ENCODE data around the gene SV2B.

The SV2B gene

GRCh38 chr15:91302588-91303439 lies 202.8 kb downstream of the SV2B start:
- Mint-ChIP-seq H3K36me3 (no peaks in the 10 kb centered on the region), H3K9me3 (no peaks in the 10 kb centered on the region), H3K4me3 (no peak overlapping the region), H3K4me1 (no peaks in the 10 kb centered on the region), H3K27ac (no peak overlapping the region), H3K27me3 (peaks cover 80% of the 10 kb centered on the region)
- ATAC-seq = no peak

GRCh38 chr15:91304210-91304609 lies 204.2 kb downstream of the SV2B start:
- no peaks in the 10 kb centered on the region for H3K4me1 Mint-ChIP-seq
- no peak overlapping the region for H3K4me3 Mint-ChIP-seq
- ATAC-seq = no peak
- no peak overlapping the region for H3K27ac Mint-ChIP-seq
- peaks cover 76% of the 10 kb centered on the region for H3K27me3 Mint-ChIP-seq
- no peaks in the 10 kb centered on the region for H3K9me3 Mint-ChIP-seq
- no peaks in the 10 kb centered on the region for H3K36me3 Mint-ChIP-seq

- Mint-ChIP-seq H3K4me1 (no peaks in the 10 kb centered on the region), H3K4me3 (no peak overlapping the region), H3K9me3 (no peaks in the 10 kb centered on the region), H3K27me3 (peaks cover 80% of the 10 kb centered on the region), H3K27ac (no peak overlapping the region), H3K36me3 (no peaks in the 10 kb centered on the region)
- no peak for ATAC-seq
These were observed 204.7 kb downstream of the SV2B start for GRCh38 chr15:91304786-91305185.

GRCh38 chr15:91306144-91306543 lies 206.1 kb downstream of the SV2B start:
- Mint-ChIP-seq H3K36me3 (no peaks in the 10 kb centered on the region), H3K27me3 (peaks cover 68% of the 10 kb centered on the region), H3K4me1 (peaks cover under 1% of the 10 kb centered on the region), H3K9me3 (no peaks in the 10 kb centered on the region), H3K27ac (no peak overlapping the region), H3K4me3 (no peak overlapping the region)
- no peak for ATAC-seq

- Mint-ChIP-seq H3K4me1 (peaks cover 13% of the 10 kb centered on the region), H3K27me3 (peaks cover 55% of the 10 kb centered on the region), H3K36me3 (no peaks in the 10 kb centered on the region), H3K27ac (no peak overlapping the region), H3K4me3 (no peak overlapping the region), H3K9me3 (no peaks in the 10 kb centered on the region)
- no peak for ATAC-seq
These were observed 207.5 kb downstream of the SV2B start for GRCh38 chr15:91307601-91308000.

- H3K9me3 Mint-ChIP-seq = no peaks in the 10 kb centered on the region
- H3K27ac Mint-ChIP-seq = no peak overlapping the region
- peaks cover 58% of the 10 kb centered on the region for H3K27me3 Mint-ChIP-seq
- peaks cover 13% of the 10 kb centered on the region for H3K4me1 Mint-ChIP-seq
- H3K4me3 Mint-ChIP-seq = no peak overlapping the region
- peak; percentile 21 for ATAC-seq
- H3K36me3 Mint-ChIP-seq = no peaks in the 10 kb centered on the region
These were observed 208.1 kb downstream of the SV2B start for GRCh38 chr15:91308199-91308598.

GRCh38 chr15:91308855-91309254 lies 208.8 kb downstream of the SV2B start:
- peaks cover 59% of the 10 kb centered on the region for H3K27me3 Mint-ChIP-seq
- ATAC-seq = no peak
- peaks cover 13% of the 10 kb centered on the region for H3K4me1 Mint-ChIP-seq
- H3K27ac Mint-ChIP-seq = no peak overlapping the region
- no peaks in the 10 kb centered on the region for H3K36me3 Mint-ChIP-seq
- no peaks in the 10 kb centered on the region for H3K9me3 Mint-ChIP-seq
- no peak overlapping the region for H3K4me3 Mint-ChIP-seq

- Mint-ChIP-seq H3K36me3 (no peaks in the 10 kb centered on the region), H3K4me1 (peaks cover 13% of the 10 kb centered on the region), H3K9me3 (no peaks in the 10 kb centered on the region), H3K27me3 (peaks cover 28% of the 10 kb centered on the region), H3K4me3 (no peak overlapping the region), H3K27ac (no peak overlapping the region)
- ATAC-seq = no peak
These were observed 211.9 kb downstream of the SV2B start for GRCh38 chr15:91311986-91312385.

- Mint-ChIP-seq H3K9me3 (no peaks in the 10 kb centered on the region), H3K36me3 (no peaks in the 10 kb centered on the region), H3K27ac (no peak overlapping the region), H3K27me3 (peaks cover 8% of the 10 kb centered on the region), H3K4me3 (no peak overlapping the region), H3K4me1 (peaks cover 12% of the 10 kb centered on the region)
- no peak for ATAC-seq
These were observed 216.1 kb downstream of the SV2B start for GRCh38 chr15:91316126-91316525.

GRCh38 chr15:91318516-91318915 lies 218.5 kb downstream of the SV2B start:
- Mint-ChIP-seq H3K36me3 (no peaks in the 10 kb centered on the region), H3K27me3 (peaks cover 3% of the 10 kb centered on the region), H3K4me3 (no peak overlapping the region), H3K4me1 (no peaks in the 10 kb centered on the region), H3K9me3 (no peaks in the 10 kb centered on the region), H3K27ac (no peak overlapping the region)
- ATAC-seq = no peak

- H3K36me3 Mint-ChIP-seq = no peaks in the 10 kb centered on the region
- H3K4me3 Mint-ChIP-seq = no peak overlapping the region
- H3K27ac Mint-ChIP-seq = no peak overlapping the region
- ATAC-seq = no peak
- no peaks in the 10 kb centered on the region for H3K4me1 Mint-ChIP-seq
- no peaks in the 10 kb centered on the region for H3K9me3 Mint-ChIP-seq
- no peaks in the 10 kb centered on the region for H3K27me3 Mint-ChIP-seq
These were observed 218.9 kb downstream of the SV2B start for GRCh38 chr15:91318931-91319330.

- Mint-ChIP-seq H3K9me3 (no peaks in the 10 kb centered on the region), H3K4me1 (no peaks in the 10 kb centered on the region), H3K36me3 (no peaks in the 10 kb centered on the region), H3K4me3 (no peak overlapping the region), H3K27me3 (no peaks in the 10 kb centered on the region), H3K27ac (no peak overlapping the region)
- ATAC-seq = no peak
These were observed 219.5 kb downstream of the SV2B start for GRCh38 chr15:91319371-91320059.

- no peak for ATAC-seq
- peaks cover 4% of the 10 kb centered on the region for H3K27me3 Mint-ChIP-seq
- no peak overlapping the region for H3K4me3 Mint-ChIP-seq
- no peak overlapping the region for H3K27ac Mint-ChIP-seq
- H3K36me3 Mint-ChIP-seq = no peaks in the 10 kb centered on the region
- no peaks in the 10 kb centered on the region for H3K4me1 Mint-ChIP-seq
- peaks cover 2% of the 10 kb centered on the region for H3K9me3 Mint-ChIP-seq
These were observed 220.0 kb downstream of the SV2B start for GRCh38 chr15:91320101-91320500.

- H3K27ac Mint-ChIP-seq = no peak overlapping the region
- H3K9me3 Mint-ChIP-seq = peaks cover 3% of the 10 kb centered on the region
- H3K27me3 Mint-ChIP-seq = peaks cover 34% of the 10 kb centered on the region
- peaks cover 5% of the 10 kb centered on the region for H3K4me1 Mint-ChIP-seq
- no peak overlapping the region for H3K4me3 Mint-ChIP-seq
- ATAC-seq = no peak
- H3K36me3 Mint-ChIP-seq = no peaks in the 10 kb centered on the region
These were observed 229.9 kb downstream of the SV2B start for GRCh38 chr15:91329914-91330313.

- no peaks in the 10 kb centered on the region for H3K9me3 Mint-ChIP-seq
- H3K4me1 Mint-ChIP-seq = peaks cover 5% of the 10 kb centered on the region
- ATAC-seq = no peak
- H3K36me3 Mint-ChIP-seq = no peaks in the 10 kb centered on the region
- no peak overlapping the region for H3K27ac Mint-ChIP-seq
- H3K27me3 Mint-ChIP-seq = peaks cover 26% of the 10 kb centered on the region
- H3K4me3 Mint-ChIP-seq = no peak overlapping the region
These were observed 231.5 kb downstream of the SV2B start for GRCh38 chr15:91331581-91331980.

- Mint-ChIP-seq H3K9me3 (no peaks in the 10 kb centered on the region), H3K4me3 (no peak overlapping the region), H3K36me3 (no peaks in the 10 kb centered on the region), H3K4me1 (no peaks in the 10 kb centered on the region), H3K27me3 (peaks cover 13% of the 10 kb centered on the region), H3K27ac (no peak overlapping the region)
- no peak for ATAC-seq
These were observed 235.6 kb downstream of the SV2B start for GRCh38 chr15:91335702-91336101.

All from stimulated activated memory B cell treated with anti-CD40 and anti-IgM and Interleukin-4, amounts not matched to agents 10 μg/mL and 1 μg/mL and 100 μg/mL, for 72 hours (primary cell).